SH-SY5Y (cell line): Measurements from ENCODE around the gene C9orf152.

Source experiments
- GATA2 ChIP-seq: IDR thresholded peaks from 2 replicates; pipeline ENCODE4 v1.6.1; 2011; ENCODE audit warnings: mild to moderate bottlenecking, low read depth, low read length
- GATA3 ChIP-seq: IDR thresholded peaks from 2 replicates; pipeline ENCODE4 v1.6.1; 2011; ENCODE audit warnings: low read depth, mild to moderate bottlenecking, low read length, moderate library complexity

The C9orf152 gene

DNA sequence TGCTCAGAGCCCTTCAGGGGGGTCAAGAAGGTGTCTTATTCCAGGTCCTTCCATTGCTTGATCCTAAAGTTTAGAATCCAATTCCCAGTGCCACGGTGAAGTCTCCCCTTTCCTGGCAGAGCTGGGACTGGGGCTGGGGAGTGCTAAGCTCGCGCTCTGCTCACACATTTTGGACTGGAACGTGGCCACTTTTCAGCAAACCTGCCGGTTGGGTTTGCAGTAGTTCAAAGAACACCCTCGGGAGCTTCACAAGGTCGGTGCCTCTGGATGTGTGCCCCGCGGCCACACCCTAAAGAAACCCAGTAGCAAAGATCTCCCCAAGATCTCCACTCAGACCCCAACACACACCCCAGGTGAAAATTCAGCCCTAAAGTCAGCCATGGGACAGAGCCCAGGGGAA, at the start of gene C9orf152:
TSS of gene C9orf152 (minus strand) at position 129 of the 400 bp plus-strand sequence. CDS start 580 bp downstream, outside the sequence.
- TF ChIP-seq GATA3 (no peak), GATA2 (no peak)

DNA sequence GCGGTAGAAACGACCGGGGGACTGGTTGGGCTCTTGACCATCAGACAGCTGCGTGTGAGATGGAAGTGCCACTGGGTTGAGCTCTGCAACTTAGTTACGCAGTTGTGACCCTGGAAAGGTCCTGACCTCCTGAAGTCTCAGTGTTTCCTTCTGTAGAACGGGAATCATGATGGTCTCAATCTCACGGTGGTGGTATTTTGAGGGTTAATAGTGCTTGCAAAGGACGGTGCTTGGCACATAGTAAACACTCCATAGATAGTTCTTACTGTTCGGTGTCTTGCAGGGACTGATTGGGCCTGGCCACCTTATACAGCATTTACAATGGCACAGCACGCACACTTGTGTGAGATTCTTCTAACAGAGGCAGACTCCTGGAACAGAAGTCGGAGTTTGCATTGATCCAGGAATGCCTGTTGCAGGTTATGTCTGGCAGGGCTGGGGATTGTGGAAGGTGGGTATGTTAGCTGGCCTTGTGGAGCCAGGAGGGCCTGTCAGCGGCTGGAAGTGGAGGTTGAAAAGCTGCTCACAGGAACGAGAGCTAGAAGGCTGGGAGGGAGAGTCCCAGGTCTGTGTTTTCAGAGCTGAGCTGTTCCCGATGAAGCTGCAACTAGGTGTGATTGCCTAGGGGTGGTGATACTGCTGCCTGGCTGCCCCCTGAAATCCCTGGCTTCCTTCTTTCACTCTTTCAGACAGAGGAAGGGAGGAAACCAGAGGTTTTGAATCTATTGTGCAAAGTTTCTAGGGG, 49.3 kb upstream of the C9orf152 start:
- TF ChIP-seq GATA2, result no peak
- no peak for TF ChIP-seq GATA3

DNA sequence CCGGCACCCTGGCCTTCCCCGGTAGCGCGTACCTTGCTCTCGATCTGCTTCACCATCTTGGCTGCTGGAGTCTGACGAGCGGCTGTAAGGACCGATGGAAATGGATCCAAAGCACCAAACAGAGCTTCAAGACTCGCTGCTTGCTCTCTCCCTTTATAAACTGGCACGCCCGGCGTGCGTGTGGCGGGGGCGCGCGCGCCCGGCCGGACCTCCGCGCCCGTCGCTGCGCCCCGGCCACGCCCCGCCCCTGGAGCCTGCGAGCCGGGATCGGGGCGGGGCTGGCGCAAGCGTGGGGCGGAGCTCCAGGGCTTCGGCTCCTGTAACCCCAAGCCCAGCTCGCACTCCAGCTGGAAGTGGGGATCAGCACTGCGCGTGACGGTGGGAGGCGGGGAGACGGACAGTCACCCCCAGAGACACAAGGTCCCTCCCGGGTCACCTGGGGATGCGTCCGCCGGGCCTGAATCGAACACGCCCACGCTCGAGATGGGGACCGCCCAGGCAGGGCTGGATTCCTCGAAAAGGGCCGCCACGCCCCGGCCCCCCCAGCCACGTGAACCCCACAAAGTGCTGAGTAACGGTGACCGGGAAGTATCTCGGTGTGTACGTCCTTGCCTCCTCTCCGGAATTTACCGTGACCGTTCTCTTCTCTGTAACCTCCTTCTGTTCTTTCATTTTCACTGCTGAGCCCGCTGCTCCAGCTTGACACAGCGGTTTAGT, 48.6 kb upstream of the C9orf152 start, which contains the start of gene TXN:
TSS of gene TXN (minus strand) at position 128 of the 717 bp plus-strand sequence. CDS start at position 56, 72 bp downstream.
- no peak for TF ChIP-seq GATA2
- TF ChIP-seq GATA3, result no peak

DNA sequence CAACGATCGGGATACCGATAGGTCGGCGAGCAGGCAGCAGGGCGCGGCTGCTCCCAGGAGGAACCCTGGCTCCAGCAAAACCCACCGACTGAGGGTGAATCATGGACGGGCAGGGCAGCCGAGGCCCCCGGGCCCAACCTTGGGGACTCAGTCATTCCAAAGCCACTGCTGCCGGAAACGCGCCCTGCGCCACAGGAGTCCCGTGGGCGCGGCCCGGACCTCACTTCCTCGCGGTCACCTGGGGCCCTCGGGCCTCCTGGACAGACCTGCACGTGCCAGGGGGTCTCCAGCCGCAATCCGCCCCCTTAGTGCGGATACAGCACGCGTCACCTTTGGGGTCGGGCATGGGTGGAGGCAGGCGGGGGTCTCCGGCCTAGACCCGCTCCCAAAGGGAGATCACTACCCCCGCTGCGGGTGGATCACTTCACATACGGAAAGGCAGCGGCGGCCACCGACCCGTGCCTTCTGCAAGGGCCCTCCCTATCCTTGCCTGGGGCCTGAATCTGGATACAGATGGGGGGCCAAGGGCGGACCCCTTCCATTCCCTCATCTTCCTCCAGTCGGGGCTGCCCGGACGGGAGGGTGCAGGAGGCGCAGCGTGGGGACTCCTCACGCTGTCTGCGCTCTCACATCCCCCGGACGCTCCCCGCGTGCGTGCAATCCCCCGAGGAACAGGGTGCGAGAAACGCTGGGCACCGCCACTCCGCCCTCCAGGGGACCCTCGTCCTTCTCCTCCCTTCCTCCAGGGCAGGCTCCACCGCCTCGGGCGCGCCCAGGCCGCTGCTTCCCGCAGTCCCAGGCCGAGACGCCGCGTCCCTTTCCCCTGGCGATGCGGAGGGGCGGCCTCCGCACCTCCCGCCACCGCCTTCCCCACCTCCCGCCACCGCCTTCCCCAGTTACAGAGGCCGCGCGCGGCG, 47.8 kb upstream of the C9orf152 start:
- TF ChIP-seq GATA3 (no peak), GATA2 (no peak)

- TF ChIP-seq GATA3 (no peak), GATA2 (0 out of 2 replicates have a peak, but pooled peaks have one; percentile 15)
These were observed 47.1 kb upstream of the C9orf152 start for GRCh38 chr9:110255034-110255462.

DNA sequence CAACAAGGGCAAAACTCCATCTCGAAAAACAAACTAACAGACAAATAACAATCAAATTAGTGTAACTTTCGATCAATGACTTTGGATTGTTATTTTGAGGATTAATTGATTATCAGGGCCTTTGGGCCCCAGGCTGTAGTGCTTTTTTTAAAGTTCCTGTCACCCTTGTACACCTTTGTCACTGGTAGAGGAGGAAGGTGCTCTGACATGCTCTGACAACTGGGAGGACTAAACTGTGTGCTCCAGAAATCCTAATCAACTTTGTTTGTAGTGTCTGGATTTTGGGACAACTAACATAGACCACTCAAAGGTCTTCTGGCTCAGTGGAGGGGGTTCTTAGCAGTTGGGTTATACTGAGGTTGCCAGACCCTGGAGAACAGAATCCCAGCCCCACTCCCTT, 46.5 kb upstream of the C9orf152 start:
- TF ChIP-seq GATA2 (no peak), GATA3 (no peak)

DNA sequence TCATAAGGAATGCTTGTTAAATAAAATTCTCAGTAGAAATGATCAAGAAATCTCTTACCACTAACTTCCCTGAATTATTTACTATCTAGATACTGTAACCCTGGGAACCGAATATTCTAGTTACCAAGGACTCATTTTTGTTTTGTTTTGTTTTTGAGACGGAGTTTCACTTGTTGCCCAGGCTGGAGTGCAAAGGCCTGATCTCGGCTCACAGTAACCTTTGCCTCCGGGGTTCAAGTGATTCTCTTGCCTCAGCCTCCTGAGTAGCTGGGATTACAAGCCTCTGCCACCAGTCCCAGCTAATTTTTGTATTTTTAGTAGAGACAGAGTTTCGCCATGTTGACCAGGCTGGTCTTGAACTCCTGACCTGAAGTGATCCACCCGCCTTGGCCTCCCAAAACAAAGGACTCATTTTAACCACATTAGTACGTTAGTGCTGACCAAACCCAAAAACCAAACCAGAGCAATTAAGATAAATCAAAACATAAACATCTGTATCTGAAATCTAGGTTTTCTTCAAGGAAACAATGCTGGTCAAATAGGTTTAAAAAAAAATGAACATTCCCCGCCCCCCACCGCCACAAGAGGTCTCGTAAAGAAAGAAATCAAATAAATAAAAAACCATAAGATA, 44.7 kb upstream of the C9orf152 start:
- no peak for TF ChIP-seq GATA3
- TF ChIP-seq GATA2, result no peak

GRCh38 chr9:110251212-110251611, 43.3 kb upstream of the C9orf152 start:
- TF ChIP-seq GATA2 (no peak), GATA3 (no peak)

DNA sequence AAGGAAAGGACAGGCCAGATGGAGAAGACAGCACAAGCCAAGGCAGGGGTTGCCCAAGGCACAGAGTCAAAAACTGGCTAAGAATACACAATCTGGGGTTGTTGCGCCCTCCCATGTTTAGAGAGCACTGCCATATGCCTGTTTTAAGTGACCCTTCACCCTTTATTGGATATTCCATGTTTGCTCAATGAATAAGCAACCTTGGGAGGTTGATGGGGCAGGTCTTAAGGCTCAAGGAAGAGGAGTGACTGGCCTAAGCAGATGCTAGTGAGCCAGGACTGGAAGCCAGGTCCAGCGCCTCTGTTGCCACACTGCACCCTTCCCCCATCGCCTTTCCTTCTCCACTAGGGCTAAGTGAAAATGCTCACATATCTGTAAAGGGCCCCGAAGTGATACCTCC, 41.6 kb upstream of the C9orf152 start:
- TF ChIP-seq GATA3 (no peak), GATA2 (no peak)

DNA sequence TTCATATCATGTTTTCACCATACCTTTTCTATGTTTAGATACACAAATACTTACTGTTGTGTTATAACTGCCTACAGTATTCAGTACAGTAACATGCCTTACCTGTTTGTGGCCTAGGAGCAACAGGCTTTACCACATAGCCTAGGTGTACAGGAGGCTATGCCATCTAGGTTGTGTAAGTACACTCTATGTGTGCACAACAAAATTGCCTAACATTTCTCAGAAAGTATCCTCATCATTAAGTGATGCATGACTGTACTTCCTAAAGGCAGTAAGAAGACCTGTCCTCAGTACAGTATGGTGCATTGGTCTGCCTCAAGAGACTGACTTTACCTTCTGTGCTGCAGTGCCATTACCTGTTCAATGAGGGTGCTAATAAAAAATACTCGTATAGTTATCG, 40.4 kb upstream of the C9orf152 start:
- no peak for TF ChIP-seq GATA2

- TF ChIP-seq GATA3, result no peak
These were observed 38.3 kb upstream of the C9orf152 start for GRCh38 chr9:110246214-110246613.

- no peak for TF ChIP-seq GATA2
- TF ChIP-seq GATA3, result no peak
These were observed 36.7 kb upstream of the C9orf152 start for GRCh38 chr9:110244616-110245015.

GRCh38 chr9:110241858-110242321, 33.9 kb upstream of the C9orf152 start:
- TF ChIP-seq GATA2, result no peak
- TF ChIP-seq GATA3, result no peak

DNA sequence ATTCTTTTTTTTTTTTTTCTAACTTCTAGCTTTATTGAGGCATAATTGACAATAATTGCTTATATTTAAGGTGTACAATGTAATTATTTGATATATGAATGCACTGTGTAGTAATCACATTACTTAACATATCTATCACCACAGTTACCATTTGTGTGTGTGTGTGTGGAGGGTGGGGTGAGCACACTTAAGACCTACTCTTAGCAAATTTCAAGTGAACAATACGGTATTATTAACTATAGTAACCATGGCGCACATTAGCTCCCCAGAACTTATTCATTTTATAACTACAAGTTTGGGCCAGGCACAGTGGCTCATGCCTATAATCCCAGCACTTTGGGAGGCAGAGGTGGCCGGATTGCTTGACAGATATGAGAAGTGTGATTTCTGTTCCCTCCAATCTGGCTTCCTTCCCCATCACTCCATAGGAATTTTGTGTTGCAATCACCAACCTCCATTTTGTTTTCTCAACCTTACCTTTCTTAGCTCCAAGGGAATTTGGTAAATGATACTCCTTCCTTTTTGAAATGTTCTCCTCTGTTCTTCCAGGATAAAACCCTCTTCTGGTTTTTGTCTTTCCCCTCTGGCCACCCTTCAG, 33.4 kb upstream of the C9orf152 start:
- TF ChIP-seq GATA2 (no peak), GATA3 (no peak)
